Sigmoid colon (tissue), 7 donors: ENCODE measurements around the gene ATP11B. TPM values are rescaled to one million over a fixed set of nuclear protein-coding genes. Genes with fewer than 3 reads are reported as not detected.

Source experiments
- DNase-seq: peaks from one replicate; pipeline ENCODE4 v3.0.0-alpha.2; 2019
- H3K27ac ChIP-seq, 4 donors: fragments of 200-600 bp; sonication (generic); one replicate each; pipeline ENCODE4 v1.5.1; 2016 to 2019; ENCODE audit warnings: mild to moderate bottlenecking in 1 of 4
- H3K27me3 ChIP-seq, 3 donors: fragments of 200-600 bp; sonication (generic); one replicate each; pipeline ENCODE4 v1.5.1; 2019; ENCODE audit warnings: mild to moderate bottlenecking in 1 of 3
- H3K36me3 ChIP-seq, 4 donors: fragments of 200-600 bp; sonication (generic); one replicate each; pipeline ENCODE4 v1.5.1; 2016 to 2019
- H3K4me1 ChIP-seq, 4 donors: fragments of 200-600 bp; sonication (generic); one replicate each; pipeline ENCODE4 v1.5.1; 2017 to 2019
- H3K4me3 ChIP-seq, 4 donors: fragments of 200-600 bp; sonication (generic); one replicate each; pipeline ENCODE4 v1.5.1; 2017 to 2019; ENCODE audit warnings: mild to moderate bottlenecking in 2 of 4, moderate library complexity in 1 of 4
- H3K9me3 ChIP-seq, 4 donors: fragments of 200-600 bp in 3 of 4; sonication (generic) in 3 of 4; one replicate each; pipeline versions ENCODE4 v1.5.1 to v1.6.1; 2013 to 2019
- CTCF ChIP-seq, 4 experiments: fragments of 450-650 bp in 3 of 4; fragments of 200-600 bp in 1 of 4; IDR thresholded peaks; one replicate each; pipeline ENCODE4 v1.5.1; 2016 to 2019; ENCODE audit warnings: antibody characterized with exemption in 4 of 4, mild to moderate bottlenecking in 3 of 4, moderate library complexity in 2 of 4
- EP300 ChIP-seq, 4 donors: sonication (generic); formaldehyde crosslinking; IDR thresholded peaks; one replicate each; pipeline ENCODE4 v1.6.1; 2017; ENCODE audit warnings: antibody characterized with exemption in 4 of 4
- POLR2A ChIP-seq, 2 donors: fragments of 450-650 bp; IDR thresholded peaks; one replicate each; pipeline ENCODE4 v1.6.1; 2016; ENCODE audit warnings: antibody characterized with exemption in 2 of 2, mild to moderate bottlenecking in 2 of 2, moderate library complexity in 2 of 2
- POLR2AphosphoS5 ChIP-seq, 4 donors: sonication (generic); formaldehyde crosslinking; IDR thresholded peaks; one replicate each; pipeline ENCODE4 v1.6.1; 2017; ENCODE audit warnings: antibody characterized with exemption in 4 of 4
- WGBS, 2 donors: extraction: QIAGEN DNeasy Blood & Tissue Kit; methylation state at CpG; one replicate each; pipeline ENCODE4 v1.1.7; 2013; 5-methylcytosine and 5-hydroxymethylcytosine counted together
- intact Hi-C: fragments of 100-400 bp; cut with DNase I; formaldehyde crosslinking; loops from one replicate; pipeline ENCODE4 v1.15.1; 2023
- polyA plus RNA-seq, 3 donors: library from polyadenylated mRNA; stranded (reverse); fragments of 200-250 nt; gene quantifications; one replicate each; pipeline ENCODE4 v1.2.3, GENCODE V29; 2013
- total RNA-seq, 4 donors: library from RNA; depleted of rRNA; stranded (reverse); fragments of >200 nt; gene quantifications; one replicate each; pipeline ENCODE4 v1.1.0, GENCODE V29; 2016
- donor health status: healthy with polysubstance abuse.
- donor health status: Bipolar disorder and iron deficiency.
- donor health status: healthy.

The ATP11B gene
- total and polyA plus RNA-seq, 7 donors, result 6.7 to 69.9 (median 41.8) TPM

- no peak for DNase-seq
- H3K36me3 ChIP-seq, result peaks cover 0 to 48% (median 9%) of the 10 kb centered on the region in 4 donors
- 93 to 96% methylated on average over 2 of the region's 2 CpGs for WGBS, 2 donors
Measured at GRCh38 chr3:182896553-182896952, 103.2 kb downstream of the ATP11B start.

GRCh38 chr3:182902236-182902635, 108.9 kb downstream of the ATP11B start:
- Histone ChIP-seq H3K9me3 (no peaks in the 10 kb centered on the region), H3K27ac (no peak overlapping the region), H3K36me3 (peaks cover 0 to 66% (median 4%) of the 10 kb centered on the region in 4 donors), H3K27me3 (no peaks in the 10 kb centered on the region), H3K4me3 (no peak overlapping the region), H3K4me1 (no peaks in the 10 kb centered on the region)
- intact Hi-C loops, result no loop called here
- WGBS, 2 donors, result 79 to 90% methylated on average over 5 of the region's 5 CpGs
- DNase-seq, result no peak
- TF ChIP-seq POLR2AphosphoS5 (IDR thresholded peaks at IDR 0.05) (no peak), EP300 (IDR thresholded peaks at IDR 0.05) (no peak), POLR2A (IDR thresholded peaks at IDR 0.05) (no peak), CTCF (IDR thresholded peaks at IDR 0.05) (no peak)

More at GRCh38 chr3:182896553-182896952, 103.2 kb downstream of the ATP11B start:
- Histone ChIP-seq H3K9me3 (no peaks in the 10 kb centered on the region), H3K4me3 (no peak overlapping the region), H3K27me3 (no peaks in the 10 kb centered on the region), H3K27ac (no peak overlapping the region), H3K4me1 (no peaks in the 10 kb centered on the region)
- intact Hi-C loops, result no loop called here
- TF ChIP-seq EP300 (IDR thresholded peaks at IDR 0.05) (no peak), CTCF (IDR thresholded peaks at IDR 0.05) (no peak), POLR2A (IDR thresholded peaks at IDR 0.05) (no peak), POLR2AphosphoS5 (IDR thresholded peaks at IDR 0.05) (no peak)

GRCh38 chr3:182904164-182904563, 110.9 kb downstream of the ATP11B start:
- no peaks in the 10 kb centered on the region for H3K27me3 ChIP-seq
- no peaks in the 10 kb centered on the region for H3K4me1 ChIP-seq
- H3K9me3 ChIP-seq, result no peaks in the 10 kb centered on the region
- no peak overlapping the region for H3K4me3 ChIP-seq
- TF ChIP-seq POLR2AphosphoS5 (IDR thresholded peaks at IDR 0.05), result no peak
- intact Hi-C loops, result no loop called here
- no peak overlapping the region for H3K27ac ChIP-seq
- no peak for DNase-seq
- 93 to 94% methylated on average over 3 of the region's 3 CpGs for WGBS, 2 donors
- peaks cover 0 to 55% (median under 1%) of the 10 kb centered on the region in 4 donors for H3K36me3 ChIP-seq

GRCh38 chr3:182905623-182906022, 112.3 kb downstream of the ATP11B start:
- H3K27me3 ChIP-seq, result no peaks in the 10 kb centered on the region
- intact Hi-C loops, result no loop called here
- 96 to 98% methylated on average over 4 of the region's 4 CpGs for WGBS, 2 donors
- H3K27ac ChIP-seq, result no peak overlapping the region
- peaks cover 0 to 47% (median 0%) of the 10 kb centered on the region in 4 donors for H3K36me3 ChIP-seq
- TF ChIP-seq CTCF (IDR thresholded peaks at IDR 0.05) (no peak), POLR2A (IDR thresholded peaks at IDR 0.05) (no peak), EP300 (IDR thresholded peaks at IDR 0.05) (no peak), POLR2AphosphoS5 (IDR thresholded peaks at IDR 0.05) (no peak)
- DNase-seq, result no peak
- no peaks in the 10 kb centered on the region for H3K4me1 ChIP-seq
- no peaks in the 10 kb centered on the region for H3K9me3 ChIP-seq
- no peak overlapping the region for H3K4me3 ChIP-seq

- intact Hi-C loops, result no loop called here
- Histone ChIP-seq H3K36me3 (peaks cover 0 to 51% (median 0%) of the 10 kb centered on the region in 4 donors), H3K27me3 (no peaks in the 10 kb centered on the region), H3K4me3 (no peak overlapping the region), H3K9me3 (no peaks in the 10 kb centered on the region), H3K27ac (no peak overlapping the region), H3K4me1 (no peaks in the 10 kb centered on the region)
- WGBS, 2 donors, result 50 to 94% methylated on average over 1 of the region's 1 CpG
- TF ChIP-seq EP300 (IDR thresholded peaks at IDR 0.05) (no peak), POLR2A (IDR thresholded peaks at IDR 0.05) (no peak), CTCF (IDR thresholded peaks at IDR 0.05) (no peak), POLR2AphosphoS5 (IDR thresholded peaks at IDR 0.05) (no peak)
- no peak for DNase-seq
Measured at GRCh38 chr3:182906036-182906435, 112.7 kb downstream of the ATP11B start.
